GM18511 (cell line): ENCODE measurements around the gene MYBPC1.
"Not testable (repeated sequence)": the region's sequence is repeated elsewhere in the genome, so short reads cannot be mapped to it uniquely, and the experiment has no call there.

Experiments used
- ATAC-seq: cut with Tn5 transposase; IDR thresholded peaks from one replicate; pipeline ENCODE4 v1.9.1; 2021; ENCODE audit warnings: mild to moderate bottlenecking, moderate library complexity; ENCODE audit not compliant: unreplicated experiment

MYBPC1 gene

DNA sequence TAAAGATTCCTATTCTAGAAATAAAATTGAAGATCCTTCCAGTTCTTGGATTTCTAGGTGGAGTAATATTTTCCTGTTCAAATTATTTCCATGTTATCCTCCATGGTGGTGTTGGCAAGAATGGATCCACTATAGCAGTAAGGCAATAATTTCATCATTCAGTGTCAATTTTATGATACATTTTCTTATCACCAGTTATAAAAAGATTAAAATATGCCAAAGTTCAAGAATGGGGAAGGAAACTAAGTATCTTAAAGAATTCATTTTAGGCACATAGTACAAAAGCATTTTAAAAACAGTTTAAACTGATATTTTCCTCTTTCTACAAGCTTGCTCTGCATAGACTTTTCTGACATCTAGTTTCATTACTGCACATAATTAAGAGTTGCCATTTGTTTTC is 125.3 kb downstream of the MYBPC1 start:
- no peak for ATAC-seq

DNA sequence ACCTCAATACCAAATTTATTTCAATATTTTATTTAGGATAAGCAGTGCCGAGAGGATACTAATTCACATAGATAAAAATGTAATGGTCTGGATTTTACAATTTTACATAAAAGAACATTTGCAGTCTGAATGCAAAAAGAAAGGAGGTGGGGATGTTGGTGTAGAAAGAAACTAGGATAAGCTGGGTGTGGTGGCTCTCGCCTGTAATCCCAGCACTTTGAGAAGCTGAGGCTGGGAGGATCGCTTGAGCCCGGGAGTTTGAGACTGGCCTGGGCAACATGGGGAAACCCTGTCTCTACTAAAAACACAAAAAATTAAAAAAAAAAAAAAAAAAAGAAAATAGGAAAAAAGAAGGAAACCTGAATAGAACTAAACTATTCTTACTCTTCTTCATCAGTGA is 127.6 kb downstream of the MYBPC1 start:
- ATAC-seq = no peak

DNA sequence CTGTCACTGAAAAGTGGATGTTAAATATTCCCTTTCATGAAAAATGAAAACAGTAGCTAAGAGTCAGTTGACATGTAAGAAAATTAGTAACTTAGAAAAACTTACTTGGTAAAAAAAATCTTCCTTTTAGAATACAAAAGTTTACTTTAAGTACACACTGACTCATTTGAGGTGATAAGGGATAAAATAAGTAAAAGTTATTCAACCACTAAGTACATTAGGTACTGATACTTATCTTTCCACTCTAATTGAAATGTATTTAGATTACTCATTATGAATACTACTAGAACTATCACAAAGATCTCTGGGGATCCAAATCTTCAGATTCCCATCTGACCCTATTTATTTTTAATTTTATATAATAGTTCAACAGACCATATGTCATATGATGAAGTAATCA is 132.3 kb downstream of the MYBPC1 start:
- ATAC-seq = no peak

DNA sequence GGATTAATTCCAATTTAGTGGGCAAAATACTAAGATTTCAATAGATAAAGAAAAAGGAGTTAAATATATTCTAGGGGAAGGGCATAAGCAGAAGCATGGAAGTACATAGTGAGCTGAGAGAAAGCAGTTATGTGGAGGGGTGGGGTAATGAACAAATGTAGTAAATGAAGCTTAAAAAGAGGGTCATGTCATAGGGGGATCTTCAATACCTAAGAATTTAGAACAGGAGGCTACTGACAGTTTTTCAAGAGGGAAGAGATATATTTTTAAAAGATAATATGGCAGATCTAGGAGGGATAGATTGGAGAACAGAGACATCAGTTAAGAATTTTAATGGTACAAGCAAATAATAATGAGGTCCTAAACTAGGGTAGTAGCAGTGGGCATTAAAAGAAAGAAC is 135.1 kb downstream of the MYBPC1 start:
- no peak for ATAC-seq

DNA sequence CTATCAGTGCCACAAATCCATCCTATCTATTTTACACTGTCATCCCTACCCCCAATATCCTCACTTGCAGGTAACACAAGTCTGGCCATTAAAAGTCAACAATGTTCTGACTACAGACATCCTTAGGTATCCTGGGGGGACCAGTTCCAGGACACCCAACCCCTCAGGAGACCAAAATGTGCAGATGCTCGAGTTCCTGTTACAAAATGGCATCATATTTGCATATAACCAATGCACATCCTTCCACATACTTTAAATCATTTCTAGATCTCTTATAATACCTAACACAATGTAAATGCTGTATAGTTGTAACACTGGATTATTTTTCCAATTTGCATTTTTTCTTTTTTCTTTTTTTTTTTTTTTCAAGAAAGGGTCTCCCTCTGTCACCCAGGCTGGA is 137.5 kb downstream of the MYBPC1 start:
- ATAC-seq = no peak

DNA sequence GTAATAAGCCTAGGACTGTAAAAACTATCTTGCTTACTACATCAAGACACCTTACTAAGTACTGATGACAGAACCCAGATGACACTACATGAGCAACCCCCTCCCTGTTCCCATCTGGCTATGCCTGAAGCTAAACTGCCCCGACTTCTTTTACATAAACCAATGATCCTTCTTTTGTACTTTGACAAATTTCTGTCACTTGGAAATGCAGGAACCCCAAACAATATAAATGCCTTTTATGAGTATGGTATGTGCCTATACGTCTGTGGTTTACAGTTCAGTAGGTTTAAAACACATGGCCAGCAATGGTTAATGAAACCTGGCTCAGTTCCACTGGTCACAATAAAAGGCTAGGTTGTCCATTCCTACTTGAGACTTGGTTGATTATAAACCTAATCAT is 138.4 kb downstream of the MYBPC1 start:
- peak; percentile 54 for ATAC-seq

DNA sequence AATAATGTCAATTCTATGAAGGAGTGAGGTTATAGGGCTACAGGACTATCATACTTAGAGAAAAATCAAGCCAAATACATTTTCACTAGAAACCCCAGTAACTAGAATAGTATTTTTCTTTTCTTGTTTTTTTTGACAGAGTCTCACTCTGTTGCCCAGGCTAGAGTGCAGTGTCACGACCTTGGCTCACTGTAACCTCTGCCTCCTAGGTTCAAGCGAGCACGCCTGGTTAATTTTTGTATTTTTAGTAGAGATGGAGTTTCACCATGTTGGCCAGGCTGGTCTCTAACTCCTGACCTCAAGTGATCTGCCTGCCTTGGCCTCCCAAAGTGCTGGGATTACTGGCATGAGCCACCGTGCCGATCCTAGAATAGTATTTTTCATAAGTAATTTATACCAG is 139.7 kb downstream of the MYBPC1 start:
- not testable (repeated sequence) for ATAC-seq
